ENCODE data around the gene THAP3. TPM values are rescaled to one million over a fixed set of nuclear protein-coding genes. Genes with fewer than 3 reads are reported as not detected.
"Not testable (repeated sequence)": the region's sequence is repeated elsewhere in the genome, so short reads cannot be mapped to it uniquely, and the experiment has no call there.

Gene THAP3
- total and polyA plus RNA-seq, 2 donors (not counting 1 experiment from before 2014, with no cell fraction given): 5.3 to 35.5 TPM

DNA sequence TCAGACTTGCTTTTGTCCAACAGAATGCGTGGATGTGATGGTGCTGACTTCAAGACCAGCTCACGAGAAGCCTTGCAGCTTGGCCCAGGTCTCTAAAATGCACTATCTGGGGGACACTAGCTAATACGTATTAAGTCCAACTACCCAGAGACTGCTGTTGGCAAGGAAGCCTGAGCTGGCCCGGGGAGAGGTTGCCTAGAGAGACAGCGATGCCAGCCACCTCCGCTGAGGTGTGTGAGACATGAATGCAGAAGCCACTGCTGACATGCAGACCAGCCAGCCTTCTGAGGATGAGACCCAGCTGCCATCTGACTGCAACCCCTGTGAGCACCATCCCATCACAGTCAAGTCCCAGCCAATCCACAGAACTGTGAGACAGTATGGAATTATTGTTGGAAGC lies 32.5 kb downstream of the THAP3 start:
- Histone ChIP-seq H2AFZ (ENCODE audit: low read length) (no peak overlapping the region), H3K36me3 (ENCODE audit: control insufficient read depth, insufficient read depth, low read length) (peaks cover 7% of the 10 kb centered on the region), H4K20me1 (ENCODE audit: control insufficient read depth, extremely low read depth, insufficient read depth, low read length) (no peaks in the 10 kb centered on the region), H3K79me2 (ENCODE audit: control insufficient read depth, insufficient read depth, low read length) (no peaks in the 10 kb centered on the region), H3K27ac (ENCODE audit: insufficient read depth, low read length) (no peak overlapping the region), H3K27me3 (ENCODE audit: control insufficient read depth, insufficient read depth, low read length) (no peaks in the 10 kb centered on the region), H3K4me3 (replicated peaks in 1 of 4; ENCODE audit: control extremely low read depth in 1 of 4, insufficient read depth in 1 of 4, low read depth in 3 of 4, low read length in 4 of 4) (no peak overlapping the region), H3K4me2 (ENCODE audit: extremely low read depth, insufficient read depth, low read length) (no peak overlapping the region), H3K9ac (ENCODE audit: insufficient read depth, low read length) (no peak overlapping the region), H3K9me3 (ENCODE audit: control insufficient read depth, insufficient read depth, low read depth, low read length) (no peaks in the 10 kb centered on the region), H3K4me1 (ENCODE audit: control insufficient read depth, extremely low read depth, insufficient read depth, low read length) (no peaks in the 10 kb centered on the region)
- TF ChIP-seq, protein P1, sequence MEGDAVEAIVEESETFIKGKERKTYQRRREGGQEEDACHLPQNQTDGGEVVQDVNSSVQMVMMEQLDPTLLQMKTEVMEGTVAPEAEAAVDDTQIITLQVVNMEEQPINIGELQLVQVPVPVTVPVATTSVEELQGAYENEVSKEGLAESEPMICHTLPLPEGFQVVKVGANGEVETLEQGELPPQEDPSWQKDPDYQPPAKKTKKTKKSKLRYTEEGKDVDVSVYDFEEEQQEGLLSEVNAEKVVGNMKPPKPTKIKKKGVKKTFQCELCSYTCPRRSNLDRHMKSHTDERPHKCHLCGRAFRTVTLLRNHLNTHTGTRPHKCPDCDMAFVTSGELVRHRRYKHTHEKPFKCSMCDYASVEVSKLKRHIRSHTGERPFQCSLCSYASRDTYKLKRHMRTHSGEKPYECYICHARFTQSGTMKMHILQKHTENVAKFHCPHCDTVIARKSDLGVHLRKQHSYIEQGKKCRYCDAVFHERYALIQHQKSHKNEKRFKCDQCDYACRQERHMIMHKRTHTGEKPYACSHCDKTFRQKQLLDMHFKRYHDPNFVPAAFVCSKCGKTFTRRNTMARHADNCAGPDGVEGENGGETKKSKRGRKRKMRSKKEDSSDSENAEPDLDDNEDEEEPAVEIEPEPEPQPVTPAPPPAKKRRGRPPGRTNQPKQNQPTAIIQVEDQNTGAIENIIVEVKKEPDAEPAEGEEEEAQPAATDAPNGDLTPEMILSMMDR (conservative IDR thresholded peaks at IDR 0.05 in 1 of 2, IDR thresholded peaks at IDR 0.05 in 1 of 2; ENCODE audit: low read depth in 1 of 2, low read length in 2 of 2): no peak
- DNase-seq (ENCODE audit: low read depth in 2 of 2): no peak

- TF ChIP-seq, protein P1 (conservative IDR thresholded peaks at IDR 0.05 in 1 of 2, IDR thresholded peaks at IDR 0.05 in 1 of 2; ENCODE audit: low read depth in 1 of 2, low read length in 2 of 2): no peak
- TF ChIP-seq EZH2 (IDR thresholded peaks at IDR 0.05; ENCODE audit: low read length, missing control alignments): no peak
- H3K9me3 ChIP-seq (ENCODE audit: control insufficient read depth, insufficient read depth, low read depth, low read length): no peaks in the 10 kb centered on the region
- no peak overlapping the region for H3K9ac ChIP-seq (ENCODE audit: insufficient read depth, low read length)
- DNase-seq (ENCODE audit: low read depth in 2 of 2): no peak
- peaks cover 3% of the 10 kb centered on the region for H3K36me3 ChIP-seq (ENCODE audit: control insufficient read depth, insufficient read depth, low read length)
- no peak overlapping the region for H3K27ac ChIP-seq (ENCODE audit: insufficient read depth, low read length)
- H3K4me3 ChIP-seq (replicated peaks in 1 of 4; ENCODE audit: control extremely low read depth in 1 of 4, insufficient read depth in 1 of 4, low read depth in 3 of 4, low read length in 4 of 4): no peak overlapping the region
- no peaks in the 10 kb centered on the region for H4K20me1 ChIP-seq (ENCODE audit: control insufficient read depth, extremely low read depth, insufficient read depth, low read length)
- no peaks in the 10 kb centered on the region for H3K79me2 ChIP-seq (ENCODE audit: control insufficient read depth, insufficient read depth, low read length)
- no peak overlapping the region for H2AFZ ChIP-seq (ENCODE audit: low read length)
- no peaks in the 10 kb centered on the region for H3K27me3 ChIP-seq (ENCODE audit: control insufficient read depth, insufficient read depth, low read length)
- no peak overlapping the region for H3K4me2 ChIP-seq (ENCODE audit: extremely low read depth, insufficient read depth, low read length)
- H3K4me1 ChIP-seq (ENCODE audit: control insufficient read depth, extremely low read depth, insufficient read depth, low read length): no peaks in the 10 kb centered on the region
Observed at GRCh38 chr1:6658359-6659060, 33.8 kb downstream of the THAP3 start.

DNA sequence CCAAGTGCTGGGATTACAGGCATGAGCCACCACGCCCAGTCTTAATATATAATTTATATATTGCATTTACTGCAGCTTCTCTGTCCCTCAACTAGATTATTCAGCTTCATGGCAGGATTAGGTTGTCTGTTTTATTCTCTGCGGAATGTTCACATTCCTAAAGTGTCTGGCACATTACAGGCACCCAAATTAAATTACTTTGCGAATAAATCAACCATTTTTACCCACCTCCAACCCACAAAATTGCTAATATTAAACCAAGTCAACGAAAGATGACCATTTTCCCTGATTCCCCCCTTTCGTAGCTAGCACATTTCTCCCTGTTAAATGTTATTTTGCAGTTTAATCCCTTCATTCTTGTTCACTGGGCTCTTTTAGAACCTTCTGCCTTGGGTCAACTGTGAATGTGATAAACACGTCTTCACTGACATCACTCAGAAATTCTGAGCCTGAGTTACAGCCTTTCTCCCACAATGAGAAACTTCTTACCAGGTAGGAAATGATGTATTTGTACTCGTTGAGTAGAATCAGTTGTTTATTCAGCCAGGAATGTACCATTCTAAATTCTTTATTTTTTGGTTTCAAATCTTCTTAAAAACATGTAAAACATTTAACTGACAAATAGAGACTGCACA lies 35.9 kb downstream of the THAP3 start:
- no peaks in the 10 kb centered on the region for H3K27me3 ChIP-seq (ENCODE audit: control insufficient read depth, insufficient read depth, low read length)
- no peaks in the 10 kb centered on the region for H3K4me1 ChIP-seq (ENCODE audit: control insufficient read depth, extremely low read depth, insufficient read depth, low read length)
- DNase-seq (ENCODE audit: low read depth in 2 of 2): no peak
- H3K9me3 ChIP-seq (ENCODE audit: control insufficient read depth, insufficient read depth, low read depth, low read length): no peaks in the 10 kb centered on the region
- H3K36me3 ChIP-seq (ENCODE audit: control insufficient read depth, insufficient read depth, low read length): no peaks in the 10 kb centered on the region
- no peak overlapping the region for H2AFZ ChIP-seq (ENCODE audit: low read length)
- no peak overlapping the region for H3K27ac ChIP-seq (ENCODE audit: insufficient read depth, low read length)
- no peak overlapping the region for H3K9ac ChIP-seq (ENCODE audit: insufficient read depth, low read length)
- H3K79me2 ChIP-seq (ENCODE audit: control insufficient read depth, insufficient read depth, low read length): no peaks in the 10 kb centered on the region
- no peaks in the 10 kb centered on the region for H4K20me1 ChIP-seq (ENCODE audit: control insufficient read depth, extremely low read depth, insufficient read depth, low read length)
- H3K4me3 ChIP-seq (replicated peaks in 1 of 4; ENCODE audit: control extremely low read depth in 1 of 4, insufficient read depth in 1 of 4, low read depth in 3 of 4, low read length in 4 of 4): no peak overlapping the region
- TF ChIP-seq, protein P1 (conservative IDR thresholded peaks at IDR 0.05 in 1 of 2, IDR thresholded peaks at IDR 0.05 in 1 of 2; ENCODE audit: low read depth in 1 of 2, low read length in 2 of 2): no peak
- no peak for TF ChIP-seq EZH2 (IDR thresholded peaks at IDR 0.05; ENCODE audit: low read length, missing control alignments)
- H3K4me2 ChIP-seq (ENCODE audit: extremely low read depth, insufficient read depth, low read length): no peak overlapping the region

GRCh38 chr1:6662468-6662867 lies 37.8 kb downstream of the THAP3 start:
- not testable (repeated sequence) for H3K27me3 ChIP-seq (ENCODE audit: control insufficient read depth, insufficient read depth, low read length); DNase-seq (ENCODE audit: low read depth in 2 of 2); H3K4me1 ChIP-seq (ENCODE audit: control insufficient read depth, extremely low read depth, insufficient read depth, low read length); H2AFZ ChIP-seq (ENCODE audit: low read length); H3K9ac ChIP-seq (ENCODE audit: insufficient read depth, low read length); H3K4me2 ChIP-seq (ENCODE audit: extremely low read depth, insufficient read depth, low read length); H4K20me1 ChIP-seq (ENCODE audit: control insufficient read depth, extremely low read depth, insufficient read depth, low read length); H3K79me2 ChIP-seq (ENCODE audit: control insufficient read depth, insufficient read depth, low read length); H3K9me3 ChIP-seq (ENCODE audit: control insufficient read depth, insufficient read depth, low read depth, low read length); H3K36me3 ChIP-seq (ENCODE audit: control insufficient read depth, insufficient read depth, low read length); H3K4me3 ChIP-seq (replicated peaks in 1 of 4; ENCODE audit: control extremely low read depth in 1 of 4, insufficient read depth in 1 of 4, low read depth in 3 of 4, low read length in 4 of 4); H3K27ac ChIP-seq (ENCODE audit: insufficient read depth, low read length)
